Sigmoid colon (tissue), 4 donors: ENCODE results near the gene SEMA5B.

ENCODE experiments used
- CTCF ChIP-seq, 4 experiments: fragments of 450-650 bp in 3 of 4; fragments of 200-600 bp in 1 of 4; IDR thresholded peaks; one replicate each; pipeline ENCODE4 v1.5.1; 2016 to 2019; ENCODE audit warnings: antibody characterized with exemption in 4 of 4, mild to moderate bottlenecking in 3 of 4, moderate library complexity in 2 of 4
- EP300 ChIP-seq, 4 donors: sonication (generic); formaldehyde crosslinking; IDR thresholded peaks; one replicate each; pipeline ENCODE4 v1.6.1; 2017; ENCODE audit warnings: antibody characterized with exemption in 4 of 4
- POLR2A ChIP-seq, 2 donors: fragments of 450-650 bp; IDR thresholded peaks; one replicate each; pipeline ENCODE4 v1.6.1; 2016; ENCODE audit warnings: antibody characterized with exemption in 2 of 2, mild to moderate bottlenecking in 2 of 2, moderate library complexity in 2 of 2
- POLR2AphosphoS5 ChIP-seq, 4 donors: sonication (generic); formaldehyde crosslinking; IDR thresholded peaks; one replicate each; pipeline ENCODE4 v1.6.1; 2017; ENCODE audit warnings: antibody characterized with exemption in 4 of 4

GRCh38 chr3:123058505-123058904 is 30.9 kb upstream of the SEMA5B start:
- TF ChIP-seq POLR2A (IDR thresholded peaks at IDR 0.05), result no peak
- no peak for TF ChIP-seq CTCF (IDR thresholded peaks at IDR 0.05)
- no peak for TF ChIP-seq POLR2AphosphoS5 (IDR thresholded peaks at IDR 0.05)
- no peak for TF ChIP-seq EP300 (IDR thresholded peaks at IDR 0.05)
